MM.1S (cell line): ENCODE results near the gene FAM117A.

Experiments
- DNase-seq: peaks from one replicate; pipeline ENCODE4 v3.0.0-alpha.2; 2015
- H2AFZ ChIP-seq: fragments of 300-600 bp; sonication (generic); 2 replicates; pipeline ENCODE4 v1.6.0; 2016; ENCODE audit warnings: antibody characterized with exemption, low read length
- H3F3A ChIP-seq: fragments of 300-600 bp; sonication (generic); 2 replicates; pipeline ENCODE4 v1.6.1; 2016; ENCODE audit warnings: mild to moderate bottlenecking, antibody characterized with exemption, low read length, moderate library complexity, mixed read lengths; ENCODE audit not compliant: insufficient read depth
- H3K27ac ChIP-seq: fragments of 300-600 bp; sonication (generic); 2 replicates; pipeline ENCODE4 v1.5.1; 2016; ENCODE audit warnings: mild to moderate bottlenecking, low read length
- H3K27me3 ChIP-seq: fragments of 300-600 bp; sonication (generic); replicated peaks from 2 replicates; pipeline ENCODE4 v1.6.0; 2016; ENCODE audit warnings: low read length; ENCODE audit not compliant: insufficient read depth
- H3K36me3 ChIP-seq: fragments of 300-600 bp; sonication (generic); replicated peaks from 2 replicates; pipeline ENCODE4 v1.6.1; 2016; ENCODE audit warnings: mild to moderate bottlenecking, low read length, mixed read lengths; ENCODE audit not compliant: insufficient read depth
- H3K4me1 ChIP-seq: fragments of 300-600 bp; sonication (generic); 2 replicates; pipeline ENCODE4 v1.6.1; 2016; ENCODE audit warnings: low read length, mixed read lengths
- H3K4me2 ChIP-seq: fragments of 300-600 bp; sonication (generic); 2 replicates; pipeline ENCODE4 v1.6.0; 2016; ENCODE audit warnings: low read depth, low read length
- H3K4me3 ChIP-seq: fragments of 300-600 bp; sonication (generic); 2 replicates; pipeline ENCODE4 v1.5.1; 2016; ENCODE audit warnings: low read length, mixed read lengths
- H3K79me2 ChIP-seq: fragments of 300-600 bp; sonication (generic); 2 replicates; pipeline ENCODE4 v1.6.1; 2016; ENCODE audit warnings: mixed run types, low read length, mixed read lengths
- H3K9ac ChIP-seq: fragments of 300-600 bp; sonication (generic); 2 replicates; pipeline ENCODE4 v1.6.1; 2016; ENCODE audit warnings: low read length, mixed read lengths
- H3K9me2 ChIP-seq: fragments of 300-600 bp; sonication (generic); replicated peaks from 2 replicates; pipeline ENCODE4 v1.6.1; 2016; ENCODE audit warnings: mild to moderate bottlenecking, low read length, mixed read lengths; ENCODE audit not compliant: insufficient read depth
- H3K9me3 ChIP-seq: fragments of 300-600 bp; sonication (generic); replicated peaks from 2 replicates; pipeline ENCODE4 v1.6.1; 2016; ENCODE audit warnings: mild to moderate bottlenecking, low read length, mixed read lengths; ENCODE audit not compliant: insufficient read depth
- H4K20me1 ChIP-seq: fragments of 300-600 bp; sonication (generic); 2 replicates; pipeline ENCODE4 v1.6.1; 2016; ENCODE audit warnings: mild to moderate bottlenecking, low read length, moderate library complexity, mixed read lengths; ENCODE audit not compliant: insufficient read depth
- CTCF ChIP-seq: fragments of 300-600 bp; sonication (generic); IDR thresholded peaks from 2 replicates; pipeline ENCODE4 v1.5.1; 2016; ENCODE audit warnings: antibody characterized with exemption, low read length, mixed read lengths
- EZH2 ChIP-seq: fragments of 300-600 bp; sonication (generic); optimal IDR thresholded peaks from 2 replicates; pipeline ENCODE3; 2017; ENCODE audit warnings: low read depth, mild to moderate bottlenecking, antibody characterized with exemption, low read length, mixed read lengths
- EZH2phosphoT487 ChIP-seq: fragments of 300-600 bp; sonication (generic); IDR thresholded peaks from 2 replicates; pipeline ENCODE4 v1.6.1; 2018; ENCODE audit warnings: antibody characterized with exemption, low read length

Gene FAM117A

GRCh38 chr17:49677933-49678847 is 85.7 kb downstream of the FAM117A start, which contains the start of gene SPOP:
Gene SPOP (minus strand): TSS chr17:49678097. CDS start chr17:49622810, 55,287 bp downstream.
- Histone ChIP-seq H3K36me3 (no peaks in the 10 kb centered on the region), H3K4me1 (peaks cover 9% of the 10 kb centered on the region), H3K4me3 (peak within 1 kb of the TSS; percentile 76), H3K27ac (peak within 1 kb of the TSS; percentile 92), H3K9me2 (no peaks in the 10 kb centered on the region), H3K9ac (peak within 1 kb of the TSS; percentile 94), H3K9me3 (no peaks in the 10 kb centered on the region), H3K79me2 (peaks cover 40% of the 10 kb centered on the region), H3F3A (peaks cover 16% of the 10 kb centered on the region), H3K27me3 (no peaks in the 10 kb centered on the region), H2AFZ (peak within 1 kb of the TSS; percentile 73), H4K20me1 (no peaks in the 10 kb centered on the region), H3K4me2 (peak within 1 kb of the TSS; percentile 81)
- peak; percentile 99 for DNase-seq
- TF ChIP-seq EZH2phosphoT487 (no peak), EZH2 (no peak), CTCF (no peak)

DNA sequence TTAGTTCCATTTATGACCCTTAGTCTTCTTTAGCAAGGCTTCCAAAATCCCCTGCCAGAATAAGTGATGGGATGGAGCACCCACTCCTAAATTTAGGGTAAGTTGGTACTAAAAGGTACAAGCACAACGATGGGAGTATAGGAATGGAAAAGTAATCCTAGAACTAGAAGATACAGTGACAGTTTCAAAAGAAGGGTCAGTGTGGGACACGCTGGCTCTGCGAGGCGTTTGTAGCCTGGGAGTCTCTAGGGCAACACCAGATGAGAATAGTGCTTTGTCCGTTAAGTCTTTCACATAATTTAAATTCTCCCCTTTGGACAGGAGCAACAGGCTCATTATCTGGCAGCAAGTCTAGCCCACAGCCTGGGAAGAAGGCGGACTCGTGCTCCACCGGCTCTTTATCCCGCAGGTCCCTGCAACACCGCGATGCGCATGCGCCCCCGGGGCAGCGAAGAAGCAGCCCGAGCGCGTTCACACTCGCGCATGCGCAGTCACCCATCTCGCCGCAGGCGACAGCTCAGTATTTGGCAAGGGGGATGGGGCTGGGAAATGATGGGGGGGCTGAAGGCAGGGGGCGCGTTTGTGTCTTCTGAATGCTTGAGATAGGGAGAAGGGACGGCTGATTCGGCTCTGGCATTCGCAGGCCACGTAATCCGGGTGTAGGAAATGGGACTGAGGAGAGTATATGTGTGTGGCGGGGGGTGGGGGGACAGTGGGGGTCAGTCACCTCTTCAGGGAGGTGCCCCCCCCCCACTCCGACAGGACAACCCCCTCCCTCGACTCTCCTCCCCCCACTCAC is 86.6 kb downstream of the FAM117A start:
- Histone ChIP-seq H2AFZ (peak overlapping the region; percentile 54; the same call in 1 of the 2 replicates), H3K4me1 (peaks cover 9% of the 10 kb centered on the region)
- no peak for TF ChIP-seq CTCF
- TF ChIP-seq EZH2phosphoT487 = no peak
- TF ChIP-seq EZH2 = no peak

DNA sequence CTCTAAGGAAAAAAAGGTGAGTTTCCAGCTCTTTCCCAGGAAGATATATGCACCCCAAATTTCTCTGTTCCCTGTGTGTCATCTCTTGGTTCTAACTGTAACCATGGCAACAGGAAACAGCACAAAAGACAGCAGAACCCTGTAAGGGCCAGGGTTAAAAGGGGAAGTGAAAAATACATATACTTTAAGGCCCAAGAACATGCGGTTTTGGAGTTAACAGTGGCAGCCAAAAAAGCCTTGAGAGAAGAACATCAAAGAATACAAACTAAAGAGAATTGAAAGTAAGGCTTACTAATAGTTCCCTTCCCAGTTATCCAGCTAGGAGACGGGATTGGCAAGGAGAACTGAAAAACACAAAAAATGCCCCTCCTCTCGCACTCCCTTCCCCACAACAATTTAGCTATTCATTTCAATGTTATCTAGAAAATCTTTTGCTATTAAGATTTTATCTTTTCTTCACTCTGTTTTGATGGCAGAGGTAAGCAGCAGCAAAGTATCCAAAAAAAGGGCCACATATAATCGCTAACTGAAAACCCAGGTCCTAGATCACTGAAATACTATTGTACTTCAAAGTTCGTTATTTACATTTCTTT is 87.6 kb downstream of the FAM117A start:
- Histone ChIP-seq H4K20me1 (no peaks in the 10 kb centered on the region), H3F3A (peaks cover 16% of the 10 kb centered on the region), H3K9ac (peak overlapping the region; percentile 94), H3K27me3 (no peaks in the 10 kb centered on the region), H3K4me2 (peak overlapping the region; percentile 81), H3K4me3 (peak overlapping the region; percentile 76), H3K9me2 (no peaks in the 10 kb centered on the region), H3K36me3 (no peaks in the 10 kb centered on the region), H3K79me2 (peaks cover 57% of the 10 kb centered on the region), H2AFZ (no peak overlapping the region), H3K27ac (peak overlapping the region; percentile 92), H3K9me3 (no peaks in the 10 kb centered on the region), H3K4me1 (peaks cover 9% of the 10 kb centered on the region)
- TF ChIP-seq EZH2 (no peak), CTCF (no peak), EZH2phosphoT487 (no peak)
- peak; percentile 92 for DNase-seq

More for the DNA sequence above, 86.6 kb downstream of the FAM117A start:
- peak; percentile 95 for DNase-seq
- H3K9ac ChIP-seq = peak overlapping the region; percentile 94
- no peaks in the 10 kb centered on the region for H3K9me3 ChIP-seq
- peaks cover 16% of the 10 kb centered on the region for H3F3A ChIP-seq
- H3K27me3 ChIP-seq = no peaks in the 10 kb centered on the region
- peak overlapping the region; percentile 81 for H3K4me2 ChIP-seq
- H4K20me1 ChIP-seq = no peaks in the 10 kb centered on the region
- peaks cover 48% of the 10 kb centered on the region for H3K79me2 ChIP-seq
- peak overlapping the region; percentile 92 for H3K27ac ChIP-seq
- H3K4me3 ChIP-seq = peak overlapping the region; percentile 76
- no peaks in the 10 kb centered on the region for H3K36me3 ChIP-seq
- no peaks in the 10 kb centered on the region for H3K9me2 ChIP-seq
